ENCODE results near the gene CAND1. TPM values are rescaled to one million over a fixed set of nuclear protein-coding genes. Genes with fewer than 3 reads are reported as not detected.
"Not testable (repeated sequence)": the region's sequence is repeated elsewhere in the genome, so short reads cannot be mapped to it uniquely, and the experiment has no call there.

The CAND1 gene
- total RNA-seq, 1 donor from 2014 or later, result 166 TPM

- H3K36me3 Mint-ChIP-seq (ENCODE audit: low read depth), result peaks cover 16% of the 10 kb centered on the region
- H3K4me3 Mint-ChIP-seq (ENCODE audit: unreplicated experiment), result no peak overlapping the region
- TF ChIP-seq CTCF (IDR thresholded peaks at IDR 0.05), result no peak
- H3K9me3 Mint-ChIP-seq (ENCODE audit: low read depth), result peaks cover 27% of the 10 kb centered on the region
- no peak for DNase-seq (ENCODE audit: low spot score)
- H3K27me3 Mint-ChIP-seq (ENCODE audit: low read depth), result no peaks in the 10 kb centered on the region
- no peak overlapping the region for H3K27ac Mint-ChIP-seq (ENCODE audit: unreplicated experiment)
- H3K4me1 Mint-ChIP-seq (ENCODE audit: low read depth), result no peaks in the 10 kb centered on the region
These were observed 70.4 kb downstream of the CAND1 start for GRCh38 chr12:67339530-67339929.

DNA sequence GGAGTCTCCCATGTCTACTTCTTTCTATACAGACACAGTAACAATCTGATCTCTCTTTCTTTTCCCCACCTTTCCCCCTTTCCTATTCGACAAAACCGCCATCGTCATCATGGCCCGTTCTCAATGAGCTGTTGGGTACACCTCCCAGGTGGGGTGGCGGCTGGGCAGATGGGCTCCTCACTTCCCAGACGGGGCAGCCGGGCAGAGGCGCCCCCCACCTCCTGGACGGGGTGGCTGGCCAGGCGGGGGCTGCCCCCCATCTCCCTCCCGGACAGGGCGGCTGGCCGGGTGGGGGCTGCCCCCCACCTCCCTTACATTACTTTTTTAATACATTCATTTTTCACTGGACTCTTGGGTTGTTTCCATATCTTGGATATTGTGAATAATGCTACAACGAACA lies 71.9 kb downstream of the CAND1 start:
- H3K4me1 Mint-ChIP-seq (ENCODE audit: low read depth); H3K4me3 Mint-ChIP-seq (ENCODE audit: unreplicated experiment); DNase-seq (ENCODE audit: low spot score); H3K27ac Mint-ChIP-seq (ENCODE audit: unreplicated experiment); H3K27me3 Mint-ChIP-seq (ENCODE audit: low read depth): not testable (repeated sequence)
- peaks cover 16% of the 10 kb centered on the region for H3K36me3 Mint-ChIP-seq (ENCODE audit: low read depth)
- peaks cover 28% of the 10 kb centered on the region for H3K9me3 Mint-ChIP-seq (ENCODE audit: low read depth)

GRCh38 chr12:67344979-67345710 lies 76.0 kb downstream of the CAND1 start:
- Mint-ChIP-seq H3K27ac (ENCODE audit: unreplicated experiment) (no peak overlapping the region), H3K4me1 (ENCODE audit: low read depth) (no peaks in the 10 kb centered on the region), H3K9me3 (ENCODE audit: low read depth) (peaks cover 8% of the 10 kb centered on the region), H3K36me3 (ENCODE audit: low read depth) (peaks cover 2% of the 10 kb centered on the region), H3K27me3 (ENCODE audit: low read depth) (no peaks in the 10 kb centered on the region), H3K4me3 (ENCODE audit: unreplicated experiment) (no peak overlapping the region)
- DNase-seq (ENCODE audit: low spot score), result no peak
- TF ChIP-seq CTCF (IDR thresholded peaks at IDR 0.05), result no peak

GRCh38 chr12:67348683-67349082 lies 79.5 kb downstream of the CAND1 start:
- Mint-ChIP-seq H3K4me1 (ENCODE audit: low read depth) (peaks cover 3% of the 10 kb centered on the region), H3K4me3 (ENCODE audit: unreplicated experiment) (no peak overlapping the region), H3K36me3 (ENCODE audit: low read depth) (no peaks in the 10 kb centered on the region), H3K27me3 (ENCODE audit: low read depth) (no peaks in the 10 kb centered on the region), H3K9me3 (ENCODE audit: low read depth) (peaks cover 6% of the 10 kb centered on the region), H3K27ac (ENCODE audit: unreplicated experiment) (no peak overlapping the region)
- no peak for TF ChIP-seq CTCF (IDR thresholded peaks at IDR 0.05)
- no peak for DNase-seq (ENCODE audit: low spot score)

DNA sequence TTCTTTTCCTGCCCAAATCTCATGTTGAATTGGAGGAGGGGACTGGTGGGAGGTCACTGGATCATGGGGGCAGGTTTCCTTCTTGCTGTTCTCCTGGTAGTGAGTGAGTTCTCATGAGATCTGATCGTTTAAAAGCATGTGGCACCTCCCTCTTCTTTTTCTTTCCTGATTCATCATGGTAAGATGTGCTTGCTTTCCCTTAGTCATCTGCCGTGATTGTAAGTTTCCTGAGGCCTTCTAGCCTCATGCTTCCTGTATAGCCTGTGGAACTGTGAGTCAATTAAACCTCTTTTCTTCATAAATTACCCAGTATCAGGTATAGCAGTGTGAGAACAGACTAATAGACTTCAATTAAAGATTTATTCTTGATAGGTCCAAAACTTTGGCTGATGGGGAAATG lies 83.5 kb downstream of the CAND1 start:
- peaks cover 3% of the 10 kb centered on the region for H3K9me3 Mint-ChIP-seq (ENCODE audit: low read depth)
- H3K36me3 Mint-ChIP-seq (ENCODE audit: low read depth), result no peaks in the 10 kb centered on the region
- no peak overlapping the region for H3K4me3 Mint-ChIP-seq (ENCODE audit: unreplicated experiment)
- H3K4me1 Mint-ChIP-seq (ENCODE audit: low read depth), result peaks cover 40% of the 10 kb centered on the region
- H3K27ac Mint-ChIP-seq (ENCODE audit: unreplicated experiment), result no peak overlapping the region
- no peak for TF ChIP-seq CTCF (IDR thresholded peaks at IDR 0.05)
- H3K27me3 Mint-ChIP-seq (ENCODE audit: low read depth), result no peaks in the 10 kb centered on the region
- no peak for DNase-seq (ENCODE audit: low spot score)

DNA sequence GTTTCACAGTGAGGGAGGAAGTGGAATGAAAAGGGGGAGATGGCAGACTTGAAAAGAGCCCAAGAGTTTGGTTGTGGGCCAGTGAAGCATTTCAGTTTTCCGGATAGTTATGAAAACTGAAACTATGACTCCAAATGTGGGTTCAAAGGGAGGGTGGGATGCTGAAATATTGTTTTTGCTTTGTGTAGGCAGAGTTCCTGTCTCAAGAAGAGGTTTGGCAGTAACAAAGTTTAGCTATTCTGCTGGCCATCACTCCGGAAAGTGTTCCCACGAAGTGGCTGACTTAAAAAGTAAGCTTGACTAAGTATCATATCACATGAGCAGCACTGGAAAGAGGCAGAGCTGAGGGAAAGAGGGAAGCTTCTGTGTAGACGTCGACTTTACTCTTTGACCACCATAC lies 85.2 kb downstream of the CAND1 start:
- Mint-ChIP-seq H3K4me3 (ENCODE audit: unreplicated experiment) (no peak overlapping the region), H3K27me3 (ENCODE audit: low read depth) (no peaks in the 10 kb centered on the region), H3K27ac (ENCODE audit: unreplicated experiment) (peak overlapping the region; percentile 56), H3K4me1 (ENCODE audit: low read depth) (peaks cover 54% of the 10 kb centered on the region), H3K9me3 (ENCODE audit: low read depth) (peaks cover 3% of the 10 kb centered on the region), H3K36me3 (ENCODE audit: low read depth) (no peaks in the 10 kb centered on the region)
- TF ChIP-seq CTCF (IDR thresholded peaks at IDR 0.05), result no peak
- no peak for DNase-seq (ENCODE audit: low spot score)

Measured in chondrocyte (in vitro differentiated cells).